ENCODE measurements around the gene DUSP7.

DNA sequence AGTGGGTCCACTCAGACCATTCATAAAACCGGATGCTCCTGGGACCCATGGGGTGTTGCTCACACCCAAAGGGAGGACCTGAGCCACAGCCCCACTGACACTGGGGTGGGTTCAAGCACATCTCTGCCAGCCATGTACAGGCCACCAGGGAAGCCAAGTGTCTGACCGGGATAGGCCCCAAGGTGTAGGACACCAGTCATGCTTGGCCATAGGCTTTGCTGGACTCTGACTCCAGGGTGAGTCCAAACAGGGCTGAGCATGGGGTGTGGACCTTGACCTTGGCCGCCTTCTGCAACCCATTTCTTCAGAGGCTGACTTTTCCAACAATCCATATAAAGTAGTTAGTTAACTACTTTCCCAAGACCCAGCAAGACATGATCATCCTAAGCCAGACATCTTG is 31.4 kb upstream of the DUSP7 start:
- no peak for TF ChIP-seq POLR2A (IDR thresholded peaks at IDR 0.05)
- TF ChIP-seq CTCF (IDR thresholded peaks at IDR 0.05) = no peak

Data from transverse colon (tissue), 3 donors.